ENCODE measurements around the gene RNF213. TPM values are rescaled to one million over a fixed set of nuclear protein-coding genes. Genes with fewer than 3 reads are reported as not detected.
A peak's percentile ranks its signal among the peaks of the same experiment; 100 is the strongest.

The RNF213 gene
- total RNA-seq, 1 experiment from 2014 or later, result 70.5 TPM

DNA sequence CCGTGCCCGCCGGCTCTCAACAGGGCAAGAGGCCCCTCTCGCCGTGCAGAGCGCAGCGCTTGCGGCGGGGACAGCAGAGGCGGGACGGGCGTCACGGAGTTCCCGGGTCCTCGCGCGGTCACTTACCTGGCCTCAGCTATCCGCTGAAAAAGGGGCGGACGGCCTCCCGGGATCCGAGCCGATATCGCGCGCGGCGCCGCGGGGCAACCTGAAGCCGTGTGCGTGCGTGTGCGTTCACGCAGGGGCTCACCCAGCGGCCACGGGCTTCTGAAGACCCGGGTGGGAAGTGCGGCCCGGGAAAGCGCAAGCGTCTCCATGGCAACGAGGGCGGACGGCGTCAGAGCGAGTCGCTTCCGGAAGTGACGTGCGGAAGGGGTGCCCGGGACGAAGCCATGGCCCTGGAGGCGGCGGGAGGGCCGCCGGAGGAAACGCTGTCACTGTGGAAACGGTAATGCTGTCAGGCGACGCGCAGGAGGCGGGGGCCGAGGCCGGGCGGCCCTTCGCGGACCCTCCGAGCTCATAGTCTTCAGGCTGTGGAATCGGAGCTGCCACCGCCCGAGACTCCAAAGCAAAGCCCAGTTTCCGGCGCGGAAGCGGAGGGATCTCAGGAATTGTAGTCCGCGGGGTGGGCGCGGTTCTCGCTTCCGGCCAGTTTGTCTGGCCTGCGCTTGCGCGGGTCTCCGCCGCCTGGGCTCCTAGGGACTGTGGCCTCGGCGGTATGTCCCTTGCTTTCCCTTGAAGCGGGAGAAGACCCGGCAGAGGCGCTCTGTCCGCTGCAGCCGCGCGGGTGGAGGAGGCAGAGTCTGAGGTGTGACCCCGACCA, 154.4 kb downstream of the RNF213 start, which contains the start of gene ENDOV (continued):
- TF ChIP-seq, protein P1, sequence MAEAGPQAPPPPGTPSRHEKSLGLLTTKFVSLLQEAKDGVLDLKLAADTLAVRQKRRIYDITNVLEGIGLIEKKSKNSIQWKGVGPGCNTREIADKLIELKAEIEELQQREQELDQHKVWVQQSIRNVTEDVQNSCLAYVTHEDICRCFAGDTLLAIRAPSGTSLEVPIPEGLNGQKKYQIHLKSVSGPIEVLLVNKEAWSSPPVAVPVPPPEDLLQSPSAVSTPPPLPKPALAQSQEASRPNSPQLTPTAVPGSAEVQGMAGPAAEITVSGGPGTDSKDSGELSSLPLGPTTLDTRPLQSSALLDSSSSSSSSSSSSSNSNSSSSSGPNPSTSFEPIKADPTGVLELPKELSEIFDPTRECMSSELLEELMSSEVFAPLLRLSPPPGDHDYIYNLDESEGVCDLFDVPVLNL (CRISPR knock-in tag; IDR thresholded peaks at IDR 0.05; ENCODE audit: borderline replicate concordance, low read depth), result no peak
- TF ChIP-seq ATF3 (CRISPR knock-in tag; conservative IDR thresholded peaks at IDR 0.05), result no peak
- TF ChIP-seq ZNF671 (CRISPR knock-in tag; IDR thresholded peaks at IDR 0.05), result no peak
- TF ChIP-seq MYBL2 (CRISPR knock-in tag; IDR thresholded peaks at IDR 0.05), result no peak
- TF ChIP-seq, protein P2, sequence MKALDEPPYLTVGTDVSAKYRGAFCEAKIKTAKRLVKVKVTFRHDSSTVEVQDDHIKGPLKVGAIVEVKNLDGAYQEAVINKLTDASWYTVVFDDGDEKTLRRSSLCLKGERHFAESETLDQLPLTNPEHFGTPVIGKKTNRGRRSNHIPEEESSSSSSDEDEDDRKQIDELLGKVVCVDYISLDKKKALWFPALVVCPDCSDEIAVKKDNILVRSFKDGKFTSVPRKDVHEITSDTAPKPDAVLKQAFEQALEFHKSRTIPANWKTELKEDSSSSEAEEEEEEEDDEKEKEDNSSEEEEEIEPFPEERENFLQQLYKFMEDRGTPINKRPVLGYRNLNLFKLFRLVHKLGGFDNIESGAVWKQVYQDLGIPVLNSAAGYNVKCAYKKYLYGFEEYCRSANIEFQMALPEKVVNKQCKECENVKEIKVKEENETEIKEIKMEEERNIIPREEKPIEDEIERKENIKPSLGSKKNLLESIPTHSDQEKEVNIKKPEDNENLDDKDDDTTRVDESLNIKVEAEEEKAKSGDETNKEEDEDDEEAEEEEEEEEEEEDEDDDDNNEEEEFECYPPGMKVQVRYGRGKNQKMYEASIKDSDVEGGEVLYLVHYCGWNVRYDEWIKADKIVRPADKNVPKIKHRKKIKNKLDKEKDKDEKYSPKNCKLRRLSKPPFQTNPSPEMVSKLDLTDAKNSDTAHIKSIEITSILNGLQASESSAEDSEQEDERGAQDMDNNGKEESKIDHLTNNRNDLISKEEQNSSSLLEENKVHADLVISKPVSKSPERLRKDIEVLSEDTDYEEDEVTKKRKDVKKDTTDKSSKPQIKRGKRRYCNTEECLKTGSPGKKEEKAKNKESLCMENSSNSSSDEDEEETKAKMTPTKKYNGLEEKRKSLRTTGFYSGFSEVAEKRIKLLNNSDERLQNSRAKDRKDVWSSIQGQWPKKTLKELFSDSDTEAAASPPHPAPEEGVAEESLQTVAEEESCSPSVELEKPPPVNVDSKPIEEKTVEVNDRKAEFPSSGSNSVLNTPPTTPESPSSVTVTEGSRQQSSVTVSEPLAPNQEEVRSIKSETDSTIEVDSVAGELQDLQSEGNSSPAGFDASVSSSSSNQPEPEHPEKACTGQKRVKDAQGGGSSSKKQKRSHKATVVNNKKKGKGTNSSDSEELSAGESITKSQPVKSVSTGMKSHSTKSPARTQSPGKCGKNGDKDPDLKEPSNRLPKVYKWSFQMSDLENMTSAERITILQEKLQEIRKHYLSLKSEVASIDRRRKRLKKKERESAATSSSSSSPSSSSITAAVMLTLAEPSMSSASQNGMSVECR (CRISPR knock-in tag; IDR thresholded peaks at IDR 0.05; ENCODE audit: borderline replicate concordance), result peak; percentile 88
- TF ChIP-seq ZNF263 (CRISPR knock-in tag; IDR thresholded peaks at IDR 0.05; ENCODE audit: low read depth), result no peak
- TF ChIP-seq, protein P3, sequence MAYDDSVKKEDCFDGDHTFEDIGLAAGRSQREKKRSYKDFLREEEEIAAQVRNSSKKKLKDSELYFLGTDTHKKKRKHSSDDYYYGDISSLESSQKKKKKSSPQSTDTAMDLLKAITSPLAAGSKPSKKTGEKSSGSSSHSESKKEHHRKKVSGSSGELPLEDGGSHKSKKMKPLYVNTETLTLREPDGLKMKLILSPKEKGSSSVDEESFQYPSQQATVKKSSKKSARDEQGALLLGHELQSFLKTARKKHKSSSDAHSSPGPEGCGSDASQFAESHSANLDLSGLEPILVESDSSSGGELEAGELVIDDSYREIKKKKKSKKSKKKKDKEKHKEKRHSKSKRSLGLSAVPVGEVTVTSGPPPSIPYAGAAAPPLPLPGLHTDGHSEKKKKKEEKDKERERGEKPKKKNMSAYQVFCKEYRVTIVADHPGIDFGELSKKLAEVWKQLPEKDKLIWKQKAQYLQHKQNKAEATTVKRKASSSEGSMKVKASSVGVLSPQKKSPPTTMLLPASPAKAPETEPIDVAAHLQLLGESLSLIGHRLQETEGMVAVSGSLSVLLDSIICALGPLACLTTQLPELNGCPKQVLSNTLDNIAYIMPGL (CRISPR knock-in tag; IDR thresholded peaks at IDR 0.05), result no peak
- TF ChIP-seq, protein P4, sequence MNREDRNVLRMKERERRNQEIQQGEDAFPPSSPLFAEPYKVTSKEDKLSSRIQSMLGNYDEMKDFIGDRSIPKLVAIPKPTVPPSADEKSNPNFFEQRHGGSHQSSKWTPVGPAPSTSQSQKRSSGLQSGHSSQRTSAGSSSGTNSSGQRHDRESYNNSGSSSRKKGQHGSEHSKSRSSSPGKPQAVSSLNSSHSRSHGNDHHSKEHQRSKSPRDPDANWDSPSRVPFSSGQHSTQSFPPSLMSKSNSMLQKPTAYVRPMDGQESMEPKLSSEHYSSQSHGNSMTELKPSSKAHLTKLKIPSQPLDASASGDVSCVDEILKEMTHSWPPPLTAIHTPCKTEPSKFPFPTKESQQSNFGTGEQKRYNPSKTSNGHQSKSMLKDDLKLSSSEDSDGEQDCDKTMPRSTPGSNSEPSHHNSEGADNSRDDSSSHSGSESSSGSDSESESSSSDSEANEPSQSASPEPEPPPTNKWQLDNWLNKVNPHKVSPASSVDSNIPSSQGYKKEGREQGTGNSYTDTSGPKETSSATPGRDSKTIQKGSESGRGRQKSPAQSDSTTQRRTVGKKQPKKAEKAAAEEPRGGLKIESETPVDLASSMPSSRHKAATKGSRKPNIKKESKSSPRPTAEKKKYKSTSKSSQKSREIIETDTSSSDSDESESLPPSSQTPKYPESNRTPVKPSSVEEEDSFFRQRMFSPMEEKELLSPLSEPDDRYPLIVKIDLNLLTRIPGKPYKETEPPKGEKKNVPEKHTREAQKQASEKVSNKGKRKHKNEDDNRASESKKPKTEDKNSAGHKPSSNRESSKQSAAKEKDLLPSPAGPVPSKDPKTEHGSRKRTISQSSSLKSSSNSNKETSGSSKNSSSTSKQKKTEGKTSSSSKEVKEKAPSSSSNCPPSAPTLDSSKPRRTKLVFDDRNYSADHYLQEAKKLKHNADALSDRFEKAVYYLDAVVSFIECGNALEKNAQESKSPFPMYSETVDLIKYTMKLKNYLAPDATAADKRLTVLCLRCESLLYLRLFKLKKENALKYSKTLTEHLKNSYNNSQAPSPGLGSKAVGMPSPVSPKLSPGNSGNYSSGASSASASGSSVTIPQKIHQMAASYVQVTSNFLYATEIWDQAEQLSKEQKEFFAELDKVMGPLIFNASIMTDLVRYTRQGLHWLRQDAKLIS (CRISPR knock-in tag; IDR thresholded peaks at IDR 0.05; ENCODE audit: borderline replicate concordance), result no peak
- peak; percentile 53; the same call in 1 of the 2 replicates for TF ChIP-seq FOXP1 (CRISPR knock-in tag; IDR thresholded peaks at IDR 0.05; ENCODE audit: borderline replicate concordance)
- TF ChIP-seq SOX15 (CRISPR knock-in tag; IDR thresholded peaks at IDR 0.05), result no peak
- peak; percentile 97 for TF ChIP-seq CREM (CRISPR knock-in tag; IDR thresholded peaks at IDR 0.05)
- no peak for TF ChIP-seq FOXJ3 (CRISPR knock-in tag; IDR thresholded peaks at IDR 0.05; ENCODE audit: borderline replicate concordance)
- TF ChIP-seq, protein P5, sequence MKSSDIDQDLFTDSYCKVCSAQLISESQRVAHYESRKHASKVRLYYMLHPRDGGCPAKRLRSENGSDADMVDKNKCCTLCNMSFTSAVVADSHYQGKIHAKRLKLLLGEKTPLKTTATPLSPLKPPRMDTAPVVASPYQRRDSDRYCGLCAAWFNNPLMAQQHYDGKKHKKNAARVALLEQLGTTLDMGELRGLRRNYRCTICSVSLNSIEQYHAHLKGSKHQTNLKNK (CRISPR knock-in tag; IDR thresholded peaks at IDR 0.05), result no peak
- no peak for TF ChIP-seq ATF1 (CRISPR knock-in tag; IDR thresholded peaks at IDR 0.05)
- no peak for TF ChIP-seq PRRX2 (CRISPR knock-in tag; IDR thresholded peaks at IDR 0.05)
- TF ChIP-seq ZNF317 (CRISPR knock-in tag; IDR thresholded peaks at IDR 0.05; ENCODE audit: borderline replicate concordance, low read depth), result no peak
- TF ChIP-seq, protein P6, sequence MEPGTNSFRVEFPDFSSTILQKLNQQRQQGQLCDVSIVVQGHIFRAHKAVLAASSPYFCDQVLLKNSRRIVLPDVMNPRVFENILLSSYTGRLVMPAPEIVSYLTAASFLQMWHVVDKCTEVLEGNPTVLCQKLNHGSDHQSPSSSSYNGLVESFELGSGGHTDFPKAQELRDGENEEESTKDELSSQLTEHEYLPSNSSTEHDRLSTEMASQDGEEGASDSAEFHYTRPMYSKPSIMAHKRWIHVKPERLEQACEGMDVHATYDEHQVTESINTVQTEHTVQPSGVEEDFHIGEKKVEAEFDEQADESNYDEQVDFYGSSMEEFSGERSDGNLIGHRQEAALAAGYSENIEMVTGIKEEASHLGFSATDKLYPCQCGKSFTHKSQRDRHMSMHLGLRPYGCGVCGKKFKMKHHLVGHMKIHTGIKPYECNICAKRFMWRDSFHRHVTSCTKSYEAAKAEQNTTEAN (CRISPR knock-in tag; IDR thresholded peaks at IDR 0.05), result no peak
- TF ChIP-seq GTF2I (CRISPR knock-in tag; conservative IDR thresholded peaks at IDR 0.05), result no peak
- no peak for TF ChIP-seq ZNF121 (CRISPR knock-in tag; IDR thresholded peaks at IDR 0.05)

All from WTC11 (cell line).